Mesenchymal stem cell (in vitro differentiated cells and primary cell): Measurements from ENCODE around the gene CCDC85A.

ENCODE experiments used
- DNase-seq: peaks from one replicate; pipeline ENCODE4 v3.0.0-alpha.2; 2013
- H2AFZ ChIP-seq: one replicate; pipeline ENCODE4 v1.6.1; 2013; ENCODE audit warnings: low read depth, mild to moderate bottlenecking, control low read depth, inconsistent platforms, low read length, moderate library complexity
- H2AK5ac ChIP-seq: 2 replicates; pipeline ENCODE4 v1.6.1; 2013; ENCODE audit warnings: low read length, moderate library complexity, mild to moderate bottlenecking, inconsistent platforms; ENCODE audit not compliant: severe bottlenecking
- H2BK120ac ChIP-seq: one replicate; pipeline ENCODE4 v1.6.1; 2013; ENCODE audit warnings: low read depth, mild to moderate bottlenecking, inconsistent platforms, low read length, moderate library complexity
- H2BK12ac ChIP-seq, 2 experiments: one replicate each; pipeline ENCODE4 v1.6.1; 2013; ENCODE audit warnings: inconsistent platforms in 2 of 2, low read length in 2 of 2, mild to moderate bottlenecking in 2 of 2, moderate library complexity in 2 of 2, control low read depth in 1 of 2
- H2BK15ac ChIP-seq: one replicate; pipeline ENCODE4 v1.6.1; 2013; ENCODE audit warnings: mild to moderate bottlenecking, low read depth, inconsistent platforms; ENCODE audit not compliant: poor library complexity, severe bottlenecking
- H2BK5ac ChIP-seq: 2 replicates; pipeline ENCODE4 v1.6.1; 2013; ENCODE audit warnings: low read depth, mild to moderate bottlenecking, low read length, control low read depth, inconsistent platforms; ENCODE audit not compliant: poor library complexity, severe bottlenecking
- H3K14ac ChIP-seq, 2 experiments: one replicate each; pipeline ENCODE4 v1.6.1; 2013; ENCODE audit warnings: inconsistent platforms in 2 of 2, low read length in 2 of 2, control low read depth in 1 of 2, mild to moderate bottlenecking in 1 of 2, moderate library complexity in 1 of 2
- H3K18ac ChIP-seq, 2 experiments: one replicate each; pipeline ENCODE4 v1.6.1; 2013; ENCODE audit warnings: inconsistent platforms in 2 of 2, low read length in 2 of 2, control low read depth in 1 of 2, low read depth in 1 of 2, mild to moderate bottlenecking in 1 of 2
- H3K23ac ChIP-seq, 2 experiments: one replicate each; pipeline ENCODE4 v1.6.1; 2013; ENCODE audit warnings: inconsistent platforms in 2 of 2, low read length in 2 of 2, mild to moderate bottlenecking in 2 of 2, moderate library complexity in 2 of 2, control low read depth in 1 of 2
- H3K27ac ChIP-seq: 2 replicates; pipeline ENCODE4 v1.5.1; 2013; ENCODE audit warnings: mild to moderate bottlenecking, moderate library complexity, low read length, control low read depth, inconsistent platforms; ENCODE audit not compliant: poor library complexity, severe bottlenecking
- H3K27me3 ChIP-seq, 2 experiments: 2 replicates each; pipeline versions ENCODE4 v1.6.1 to v1.7.0; 2013; ENCODE audit warnings: low read length in 2 of 2, mild to moderate bottlenecking in 2 of 2, moderate library complexity in 2 of 2, control low read depth in 1 of 2, inconsistent platforms in 1 of 2; ENCODE audit not compliant: control insufficient read depth in 1 of 2, insufficient read depth in 1 of 2
- H3K36me3 ChIP-seq, 2 experiments: 2 replicates each; pipeline versions ENCODE4 v1.6.1 to v1.7.0; 2013; ENCODE audit warnings: low read length in 2 of 2, control low read depth in 1 of 2, inconsistent platforms in 1 of 2, low read depth in 1 of 2, mild to moderate bottlenecking in 1 of 2; ENCODE audit not compliant: insufficient read depth in 2 of 2, control insufficient read depth in 1 of 2
- H3K4ac ChIP-seq, 2 experiments: one replicate each; pipeline ENCODE4 v1.6.1; 2013; ENCODE audit warnings: inconsistent platforms in 2 of 2, low read length in 2 of 2, mild to moderate bottlenecking in 2 of 2, moderate library complexity in 2 of 2, control low read depth in 1 of 2, low read depth in 1 of 2
- H3K4me1 ChIP-seq: 2 replicates; pipeline ENCODE4 v1.6.1; 2013; ENCODE audit warnings: low read depth, low read length, control low read depth; ENCODE audit not compliant: control insufficient read depth, insufficient read depth
- H3K4me2 ChIP-seq: 2 replicates; pipeline ENCODE4 v1.6.1; 2013; ENCODE audit warnings: low read length, mild to moderate bottlenecking, inconsistent platforms; ENCODE audit not compliant: poor library complexity, severe bottlenecking
- H3K4me3 ChIP-seq, 2 experiments: 2 replicates each; pipeline versions ENCODE4 v1.5.1 to v1.7.0; 2013; ENCODE audit warnings: low read length in 2 of 2, mild to moderate bottlenecking in 2 of 2, control low read depth in 1 of 2, low read depth in 1 of 2; ENCODE audit not compliant: insufficient read depth in 1 of 2
- H3K79me1 ChIP-seq: replicated peaks from 2 replicates; pipeline ENCODE4 v1.6.1; 2013; ENCODE audit warnings: mild to moderate bottlenecking, control low read depth, low read length, inconsistent platforms; ENCODE audit not compliant: poor library complexity, severe bottlenecking
- H3K9ac ChIP-seq: 2 replicates; pipeline ENCODE4 v1.7.0; 2013; ENCODE audit warnings: mild to moderate bottlenecking, low read length, moderate library complexity
- H3K9me3 ChIP-seq: 2 replicates; pipeline ENCODE4 v1.7.0; 2013; ENCODE audit warnings: mild to moderate bottlenecking, low read length; ENCODE audit not compliant: control insufficient read depth
- H4K8ac ChIP-seq: one replicate; pipeline ENCODE4 v1.6.1; 2013; ENCODE audit warnings: inconsistent platforms, mild to moderate bottlenecking, low read length, moderate library complexity
- H4K91ac ChIP-seq: one replicate; pipeline ENCODE4 v1.6.1; 2013; ENCODE audit warnings: mild to moderate bottlenecking, low read length, inconsistent platforms
- WGBS: methylation state at CpG from one replicate; pipeline ENCODE4 v1.1.7; 2013; ENCODE audit warnings: mixed read lengths; 5-methylcytosine and 5-hydroxymethylcytosine counted together

CCDC85A gene

GRCh38 chr2:56337342-56337741 is 153.6 kb downstream of the CCDC85A start:
- H3K9me3 ChIP-seq = no peaks in the 10 kb centered on the region
- no peak overlapping the region for H2BK12ac ChIP-seq
- 91% methylated on average over 3 of the region's 3 CpGs for WGBS
- H3K79me1 ChIP-seq = no peaks in the 10 kb centered on the region
- no peak overlapping the region for H4K91ac ChIP-seq
- no peaks in the 10 kb centered on the region for H3K36me3 ChIP-seq
- H2AK5ac ChIP-seq = no peak overlapping the region
- no peak overlapping the region for H2BK15ac ChIP-seq
- DNase-seq = no peak
- no peak overlapping the region for H2AFZ ChIP-seq
- no peak overlapping the region for H2BK5ac ChIP-seq
- H3K4ac ChIP-seq = no peak overlapping the region
- no peak overlapping the region for H3K23ac ChIP-seq
- H3K9ac ChIP-seq = no peak overlapping the region
- no peaks in the 10 kb centered on the region for H3K4me1 ChIP-seq
- H3K27me3 ChIP-seq = no peaks in the 10 kb centered on the region
- no peak overlapping the region for H3K14ac ChIP-seq
- H3K4me2 ChIP-seq = no peak overlapping the region
- H3K4me3 ChIP-seq = no peak overlapping the region
- H4K8ac ChIP-seq = no peak overlapping the region
- no peak overlapping the region for H2BK120ac ChIP-seq
- no peak overlapping the region for H3K27ac ChIP-seq
- no peak overlapping the region for H3K18ac ChIP-seq

GRCh38 chr2:56338232-56338631 is 154.4 kb downstream of the CCDC85A start:
- Histone ChIP-seq H2AK5ac (no peak overlapping the region), H3K18ac (no peak overlapping the region), H3K9ac (no peak overlapping the region), H2BK120ac (no peak overlapping the region), H3K4ac (no peak overlapping the region), H3K23ac (no peak overlapping the region), H3K4me3 (no peak overlapping the region), H2BK12ac (no peak overlapping the region), H4K91ac (no peak overlapping the region), H2BK15ac (no peak overlapping the region), H3K4me1 (no peaks in the 10 kb centered on the region), H2AFZ (no peak overlapping the region), H3K14ac (no peak overlapping the region), H3K36me3 (no peaks in the 10 kb centered on the region), H2BK5ac (no peak overlapping the region), H3K9me3 (no peaks in the 10 kb centered on the region), H3K27me3 (no peaks in the 10 kb centered on the region), H3K27ac (no peak overlapping the region), H3K4me2 (no peak overlapping the region), H4K8ac (no peak overlapping the region), H3K79me1 (no peaks in the 10 kb centered on the region)
- 100% methylated on average over 1 of the region's 2 CpGs for WGBS
- DNase-seq = no peak

DNA sequence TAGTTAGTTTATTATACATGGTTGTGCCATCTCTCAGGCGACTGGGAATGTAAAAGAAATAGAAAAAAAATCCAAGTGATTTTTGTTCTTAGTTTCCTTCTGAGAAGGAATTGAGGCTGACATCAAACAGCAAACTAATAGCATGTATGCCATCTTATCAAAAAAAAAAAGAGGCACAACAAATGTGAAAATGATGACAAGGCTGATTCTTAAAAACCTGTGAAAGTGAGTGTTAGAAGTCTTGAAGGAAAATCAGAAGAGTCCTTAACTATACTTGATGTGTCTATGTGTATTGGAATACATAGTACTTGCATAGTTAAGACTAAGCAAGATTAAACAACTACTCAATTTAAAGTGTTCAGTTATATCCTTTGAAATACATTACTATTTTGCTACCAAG is 161.0 kb downstream of the CCDC85A start:
- H3K4me1 ChIP-seq = no peaks in the 10 kb centered on the region
- no CpG with 5 or more reads among the region's 1 CpG for WGBS

GRCh38 chr2:56347881-56348280 is 164.1 kb downstream of the CCDC85A start:
- Histone ChIP-seq H3K4ac (no peak overlapping the region), H3K4me3 (no peak overlapping the region), H2AK5ac (no peak overlapping the region), H4K91ac (no peak overlapping the region), H3K14ac (no peak overlapping the region), H3K79me1 (no peaks in the 10 kb centered on the region), H3K23ac (no peak overlapping the region), H3K9ac (no peak overlapping the region), H3K18ac (no peak overlapping the region), H3K4me1 (no peaks in the 10 kb centered on the region), H4K8ac (no peak overlapping the region), H3K27me3 (no peaks in the 10 kb centered on the region), H2AFZ (no peak overlapping the region), H3K36me3 (no peaks in the 10 kb centered on the region), H2BK120ac (no peak overlapping the region), H3K4me2 (no peak overlapping the region), H3K9me3 (no peaks in the 10 kb centered on the region), H2BK15ac (no peak overlapping the region), H3K27ac (no peak overlapping the region), H2BK12ac (no peak overlapping the region), H2BK5ac (no peak overlapping the region)
- WGBS = 79% methylated on average over 2 of the region's 4 CpGs
- DNase-seq = no peak

More for the DNA sequence above, 161.0 kb downstream of the CCDC85A start:
- Histone ChIP-seq H3K14ac (no peak overlapping the region), H3K9me3 (no peaks in the 10 kb centered on the region), H4K91ac (no peak overlapping the region), H3K23ac (no peak overlapping the region), H3K27me3 (no peaks in the 10 kb centered on the region), H3K4ac (no peak overlapping the region), H2BK15ac (no peak overlapping the region), H3K4me2 (no peak overlapping the region), H2BK12ac (no peak overlapping the region), H3K79me1 (no peaks in the 10 kb centered on the region), H2BK5ac (no peak overlapping the region), H3K27ac (no peak overlapping the region), H3K4me3 (no peak overlapping the region), H2BK120ac (no peak overlapping the region), H4K8ac (no peak overlapping the region), H3K36me3 (no peaks in the 10 kb centered on the region), H3K18ac (no peak overlapping the region), H3K9ac (no peak overlapping the region), H2AK5ac (no peak overlapping the region), H2AFZ (no peak overlapping the region)
- no peak for DNase-seq
